Loucy (cell line): Measurements from ENCODE around the gene ANKUB1.

Experiments
- H2AFZ ChIP-seq: fragments of 200-600 bp; sonication (generic); 2 replicates; pipeline ENCODE4 v1.6.0; 2016; ENCODE audit warnings: antibody characterized with exemption, mild to moderate bottlenecking, low read length, moderate library complexity
- H3F3A ChIP-seq: fragments of 200-600 bp; 2 replicates; pipeline ENCODE4 v1.6.0; 2016; ENCODE audit warnings: antibody characterized with exemption, low read depth, mild to moderate bottlenecking
- H3K27me3 ChIP-seq: fragments of 200-600 bp; sonication (generic); 2 replicates; pipeline ENCODE4 v1.6.1; 2014; ENCODE audit warnings: low read length, mild to moderate bottlenecking; ENCODE audit not compliant: insufficient read depth, poor library complexity, severe bottlenecking
- H3K36me3 ChIP-seq: fragments of 200-600 bp; sonication (generic); 2 replicates; pipeline ENCODE4 v1.6.1; 2016; ENCODE audit warnings: low read length; ENCODE audit not compliant: insufficient read depth
- H3K4me1 ChIP-seq: fragments of 200-600 bp; sonication (generic); 2 replicates; pipeline ENCODE4 v1.5.1; 2014; ENCODE audit warnings: low read length, mild to moderate bottlenecking; ENCODE audit not compliant: insufficient read depth, poor library complexity, severe bottlenecking
- H3K4me2 ChIP-seq: fragments of 200-600 bp; sonication (generic); 2 replicates; pipeline ENCODE4 v1.6.0; 2014; ENCODE audit warnings: antibody characterized with exemption, low read length, low read depth, mild to moderate bottlenecking; ENCODE audit not compliant: poor library complexity, severe bottlenecking
- H3K4me3 ChIP-seq: fragments of 200-600 bp; sonication (generic); 2 replicates; pipeline ENCODE4 v1.5.1; 2014; ENCODE audit warnings: low read length, mild to moderate bottlenecking, mixed read lengths; ENCODE audit not compliant: poor library complexity, severe bottlenecking
- H3K79me2 ChIP-seq: fragments of 200-600 bp; sonication (generic); 2 replicates; pipeline ENCODE4 v1.6.1; 2014; ENCODE audit warnings: low read length; ENCODE audit not compliant: insufficient read depth
- H3K9ac ChIP-seq: fragments of 200-600 bp; sonication (generic); 2 replicates; pipeline ENCODE4 v1.6.0; 2014; ENCODE audit warnings: mild to moderate bottlenecking, low read depth, low read length, moderate library complexity; ENCODE audit not compliant: poor library complexity, severe bottlenecking
- H3K9me2 ChIP-seq: fragments of 200-600 bp; sonication (generic); replicated peaks from 2 replicates; pipeline ENCODE4 v1.6.1; 2016; ENCODE audit warnings: low read depth, low read length, mixed read lengths
- H3K9me3 ChIP-seq: fragments of 200-600 bp; sonication (generic); 2 replicates; pipeline ENCODE4 v1.6.1; 2014; ENCODE audit warnings: mild to moderate bottlenecking, antibody characterized with exemption, low read length, low read depth; ENCODE audit not compliant: insufficient read depth
- H4K20me1 ChIP-seq: fragments of 200-600 bp; sonication (generic); 2 replicates; pipeline ENCODE4 v1.6.0; 2014; ENCODE audit warnings: antibody characterized with exemption, low read length, mild to moderate bottlenecking; ENCODE audit not compliant: insufficient read depth, poor library complexity, severe bottlenecking
- CTCF ChIP-seq: fragments of 200-600 bp; sonication (generic); conservative IDR thresholded peaks from 2 replicates; pipeline ENCODE4 v1.5.1; 2014; ENCODE audit warnings: mild to moderate bottlenecking, antibody characterized with exemption, low read length
- EZH2phosphoT487 ChIP-seq: fragments of 200-600 bp; IDR thresholded peaks from 2 replicates; pipeline ENCODE4 v1.6.1; 2018; ENCODE audit warnings: antibody characterized with exemption, mild to moderate bottlenecking, moderate library complexity, borderline replicate concordance

The ANKUB1 gene

GRCh38 chr3:149752788-149753136 lies 39.6 kb downstream of the ANKUB1 start:
- Histone ChIP-seq H2AFZ (peak overlapping the region; percentile 99), H3K4me2 (peak overlapping the region; percentile 98), H3K9me3 (no peaks in the 10 kb centered on the region), H3K27me3 (no peaks in the 10 kb centered on the region), H4K20me1 (no peaks in the 10 kb centered on the region), H3K36me3 (peaks cover 7% of the 10 kb centered on the region; the same call in 1 of the 2 replicates), H3K79me2 (peaks cover 23% of the 10 kb centered on the region), H3K9me2 (no peaks in the 10 kb centered on the region), H3K4me3 (peak overlapping the region; percentile 94), H3K4me1 (peaks cover 16% of the 10 kb centered on the region), H3K9ac (peak overlapping the region; percentile 79), H3F3A (no peaks in the 10 kb centered on the region)
- no peak for TF ChIP-seq EZH2phosphoT487
- no peak for TF ChIP-seq CTCF

GRCh38 chr3:149752051-149752787 lies 40.1 kb downstream of the ANKUB1 start, which contains the start of gene COMMD2:
Gene COMMD2 (minus strand): TSS chr3:149752489. CDS start chr3:149752444, 45 bp downstream.
- peak within 1 kb of the TSS; percentile 98 for H3K4me2 ChIP-seq

GRCh38 chr3:149751551-149751950 lies 40.8 kb downstream of the ANKUB1 start:
- Histone ChIP-seq H2AFZ (peak overlapping the region; percentile 99), H3K9ac (peak overlapping the region; percentile 79), H3K36me3 (peaks cover 13% of the 10 kb centered on the region; the same call in 1 of the 2 replicates), H3K4me2 (peak overlapping the region; percentile 98), H3K4me3 (peak overlapping the region; percentile 94), H3K4me1 (peaks cover 16% of the 10 kb centered on the region), H3K9me2 (no peaks in the 10 kb centered on the region), H3K79me2 (peaks cover 23% of the 10 kb centered on the region), H3K27me3 (no peaks in the 10 kb centered on the region), H3K9me3 (no peaks in the 10 kb centered on the region), H3F3A (no peaks in the 10 kb centered on the region), H4K20me1 (no peaks in the 10 kb centered on the region)
- TF ChIP-seq CTCF (no peak), EZH2phosphoT487 (no peak)

More at GRCh38 chr3:149752051-149752787, 40.1 kb downstream of the ANKUB1 start, which contains the start of gene COMMD2:
- TF ChIP-seq EZH2phosphoT487 (no peak), CTCF (peak; percentile 52)
- Histone ChIP-seq H3K79me2 (peaks cover 23% of the 10 kb centered on the region), H3K4me3 (peak within 1 kb of the TSS; percentile 94), H3K36me3 (peaks cover 8% of the 10 kb centered on the region; the same call in 1 of the 2 replicates), H3K9me2 (no peaks in the 10 kb centered on the region), H3F3A (no peaks in the 10 kb centered on the region), H2AFZ (peak within 1 kb of the TSS; percentile 99), H3K4me1 (peaks cover 16% of the 10 kb centered on the region), H3K9ac (peak within 1 kb of the TSS; percentile 79), H4K20me1 (no peaks in the 10 kb centered on the region), H3K27me3 (no peaks in the 10 kb centered on the region), H3K9me3 (no peaks in the 10 kb centered on the region)
